ENCODE measurements around the gene ARHGAP24.

DNA sequence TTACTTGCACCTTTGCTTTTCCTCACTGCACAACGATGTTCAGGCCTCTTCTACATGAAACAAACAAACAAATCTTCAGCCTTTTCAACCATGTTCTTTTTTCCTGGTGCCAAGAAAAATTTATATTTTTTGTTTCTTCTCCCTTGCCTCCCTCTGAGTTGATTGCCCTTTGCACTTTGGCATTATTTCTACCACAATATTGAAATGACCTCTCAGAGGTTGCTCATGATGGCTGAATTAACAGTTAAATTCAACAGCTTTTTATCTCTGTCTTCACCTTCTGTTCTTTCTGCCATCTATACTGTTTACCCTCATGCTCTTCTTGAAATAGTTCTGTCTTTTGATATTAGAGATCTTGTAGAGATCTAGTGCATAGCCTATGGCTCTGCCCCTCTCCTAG, 308.9 kb downstream of the ARHGAP24 start:
- TF ChIP-seq, protein P1, sequence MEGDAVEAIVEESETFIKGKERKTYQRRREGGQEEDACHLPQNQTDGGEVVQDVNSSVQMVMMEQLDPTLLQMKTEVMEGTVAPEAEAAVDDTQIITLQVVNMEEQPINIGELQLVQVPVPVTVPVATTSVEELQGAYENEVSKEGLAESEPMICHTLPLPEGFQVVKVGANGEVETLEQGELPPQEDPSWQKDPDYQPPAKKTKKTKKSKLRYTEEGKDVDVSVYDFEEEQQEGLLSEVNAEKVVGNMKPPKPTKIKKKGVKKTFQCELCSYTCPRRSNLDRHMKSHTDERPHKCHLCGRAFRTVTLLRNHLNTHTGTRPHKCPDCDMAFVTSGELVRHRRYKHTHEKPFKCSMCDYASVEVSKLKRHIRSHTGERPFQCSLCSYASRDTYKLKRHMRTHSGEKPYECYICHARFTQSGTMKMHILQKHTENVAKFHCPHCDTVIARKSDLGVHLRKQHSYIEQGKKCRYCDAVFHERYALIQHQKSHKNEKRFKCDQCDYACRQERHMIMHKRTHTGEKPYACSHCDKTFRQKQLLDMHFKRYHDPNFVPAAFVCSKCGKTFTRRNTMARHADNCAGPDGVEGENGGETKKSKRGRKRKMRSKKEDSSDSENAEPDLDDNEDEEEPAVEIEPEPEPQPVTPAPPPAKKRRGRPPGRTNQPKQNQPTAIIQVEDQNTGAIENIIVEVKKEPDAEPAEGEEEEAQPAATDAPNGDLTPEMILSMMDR (IDR thresholded peaks at IDR 0.05; ENCODE audit: poor library complexity): no peak
- TF ChIP-seq EZH2 (IDR thresholded peaks at IDR 0.05; ENCODE audit: borderline replicate concordance) (no peak), EZH2phosphoT487 (IDR thresholded peaks at IDR 0.05; ENCODE audit: low read depth, severe bottlenecking, unreplicated experiment) (no peak)
